ENCODE measurements around the gene CHAD. TPM values are rescaled to one million over a fixed set of nuclear protein-coding genes. Genes with fewer than 3 reads are reported as not detected.

The CHAD gene
- polyA plus RNA-seq, 1 of the 3 experiments (the other 2 are of a cell fraction) = not detected

DNA sequence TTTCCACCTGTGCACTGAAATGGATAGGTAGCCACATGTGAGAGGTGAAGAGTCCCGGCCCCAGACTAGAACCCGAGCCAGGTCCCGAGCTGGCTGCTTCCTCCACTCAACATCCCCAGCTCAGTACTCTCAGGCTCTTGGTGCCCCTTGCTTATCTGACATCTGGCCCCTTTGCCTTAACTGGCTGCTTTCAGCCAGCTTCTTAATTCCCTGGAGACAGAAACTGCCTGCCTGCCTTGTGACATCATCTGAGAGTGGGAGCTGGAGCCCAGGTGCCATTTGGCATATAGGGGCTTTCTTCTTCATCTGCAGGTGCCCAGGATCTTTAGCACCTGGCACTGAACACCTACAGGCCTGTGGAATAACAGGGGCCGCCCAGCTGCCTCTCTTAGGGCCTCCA lies 8.9 kb downstream of the CHAD start:
- peaks cover 0 to 2% of the 10 kb centered on the region in 2 experiments for H3K36me3 ChIP-seq (replicated peaks in 1 of 2; ENCODE audit: control insufficient read depth in 1 of 2, insufficient read depth in 2 of 2, low read length in 1 of 2)
- CTCF ChIA-PET = interaction anchor here (0.5 to 3.5 kb wide), 4 partner anchors 9 to 42 kb away, joined by 3 to 15 read pairs (median 6); partner anchors contain the start of gene RSAD1
- TF ChIP-seq POLR2AphosphoS5 (IDR thresholded peaks at IDR 0.05; ENCODE audit: low read depth, low read length) = no peak
- no peak for TF ChIP-seq EZH2phosphoT487 (IDR thresholded peaks at IDR 0.05; ENCODE audit: borderline replicate concordance, low read depth)
- TF ChIP-seq RXRA (IDR thresholded peaks at IDR 0.05; ENCODE audit: borderline replicate concordance, low read depth) = no peak
- no peak for TF ChIP-seq GABPA (IDR thresholded peaks at IDR 0.05; ENCODE audit: low read depth)
- TF ChIP-seq FOSL2 (IDR thresholded peaks at IDR 0.05; ENCODE audit: borderline replicate concordance, low read depth) = no peak
- TF ChIP-seq NRF1 (IDR thresholded peaks at IDR 0.05; ENCODE audit: low read depth, low read length) = no peak
- no peak for TF ChIP-seq MEF2A (IDR thresholded peaks at IDR 0.05; ENCODE audit: borderline replicate concordance, low read depth)
- TF ChIP-seq RFX5 (IDR thresholded peaks at IDR 0.05; ENCODE audit: low read length) = no peak
- TF ChIP-seq, protein P1, sequence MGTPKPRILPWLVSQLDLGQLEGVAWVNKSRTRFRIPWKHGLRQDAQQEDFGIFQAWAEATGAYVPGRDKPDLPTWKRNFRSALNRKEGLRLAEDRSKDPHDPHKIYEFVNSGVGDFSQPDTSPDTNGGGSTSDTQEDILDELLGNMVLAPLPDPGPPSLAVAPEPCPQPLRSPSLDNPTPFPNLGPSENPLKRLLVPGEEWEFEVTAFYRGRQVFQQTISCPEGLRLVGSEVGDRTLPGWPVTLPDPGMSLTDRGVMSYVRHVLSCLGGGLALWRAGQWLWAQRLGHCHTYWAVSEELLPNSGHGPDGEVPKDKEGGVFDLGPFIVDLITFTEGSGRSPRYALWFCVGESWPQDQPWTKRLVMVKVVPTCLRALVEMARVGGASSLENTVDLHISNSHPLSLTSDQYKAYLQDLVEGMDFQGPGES (IDR thresholded peaks at IDR 0.05; ENCODE audit: low read depth, low read length) = no peak
- TF ChIP-seq, protein P2, sequence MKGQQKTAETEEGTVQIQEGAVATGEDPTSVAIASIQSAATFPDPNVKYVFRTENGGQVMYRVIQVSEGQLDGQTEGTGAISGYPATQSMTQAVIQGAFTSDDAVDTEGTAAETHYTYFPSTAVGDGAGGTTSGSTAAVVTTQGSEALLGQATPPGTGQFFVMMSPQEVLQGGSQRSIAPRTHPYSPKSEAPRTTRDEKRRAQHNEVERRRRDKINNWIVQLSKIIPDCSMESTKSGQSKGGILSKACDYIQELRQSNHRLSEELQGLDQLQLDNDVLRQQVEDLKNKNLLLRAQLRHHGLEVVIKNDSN (IDR thresholded peaks at IDR 0.05; ENCODE audit: borderline replicate concordance, low read depth) = no peak
- TF ChIP-seq, protein P3, sequence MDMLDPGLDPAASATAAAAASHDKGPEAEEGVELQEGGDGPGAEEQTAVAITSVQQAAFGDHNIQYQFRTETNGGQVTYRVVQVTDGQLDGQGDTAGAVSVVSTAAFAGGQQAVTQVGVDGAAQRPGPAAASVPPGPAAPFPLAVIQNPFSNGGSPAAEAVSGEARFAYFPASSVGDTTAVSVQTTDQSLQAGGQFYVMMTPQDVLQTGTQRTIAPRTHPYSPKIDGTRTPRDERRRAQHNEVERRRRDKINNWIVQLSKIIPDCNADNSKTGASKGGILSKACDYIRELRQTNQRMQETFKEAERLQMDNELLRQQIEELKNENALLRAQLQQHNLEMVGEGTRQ (IDR thresholded peaks at IDR 0.05; ENCODE audit: borderline replicate concordance, low read depth, low read length) = no peak
- no peak for TF ChIP-seq SMC3 (IDR thresholded peaks at IDR 0.05; ENCODE audit: low read depth, low read length)
- TF ChIP-seq, protein P4, sequence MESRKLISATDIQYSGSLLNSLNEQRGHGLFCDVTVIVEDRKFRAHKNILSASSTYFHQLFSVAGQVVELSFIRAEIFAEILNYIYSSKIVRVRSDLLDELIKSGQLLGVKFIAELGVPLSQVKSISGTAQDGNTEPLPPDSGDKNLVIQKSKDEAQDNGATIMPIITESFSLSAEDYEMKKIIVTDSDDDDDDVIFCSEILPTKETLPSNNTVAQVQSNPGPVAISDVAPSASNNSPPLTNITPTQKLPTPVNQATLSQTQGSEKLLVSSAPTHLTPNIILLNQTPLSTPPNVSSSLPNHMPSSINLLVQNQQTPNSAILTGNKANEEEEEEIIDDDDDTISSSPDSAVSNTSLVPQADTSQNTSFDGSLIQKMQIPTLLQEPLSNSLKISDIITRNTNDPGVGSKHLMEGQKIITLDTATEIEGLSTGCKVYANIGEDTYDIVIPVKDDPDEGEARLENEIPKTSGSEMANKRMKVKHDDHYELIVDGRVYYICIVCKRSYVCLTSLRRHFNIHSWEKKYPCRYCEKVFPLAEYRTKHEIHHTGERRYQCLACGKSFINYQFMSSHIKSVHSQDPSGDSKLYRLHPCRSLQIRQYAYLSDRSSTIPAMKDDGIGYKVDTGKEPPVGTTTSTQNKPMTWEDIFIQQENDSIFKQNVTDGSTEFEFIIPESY (IDR thresholded peaks at IDR 0.05; ENCODE audit: borderline replicate concordance, low read depth) = no peak
- TF ChIP-seq MXI1 (IDR thresholded peaks at IDR 0.05; ENCODE audit: low read depth, low read length) = no peak
- no peaks in the 10 kb centered on the region for H3K9me3 ChIP-seq
- H3K4me1 ChIP-seq (ENCODE audit: control insufficient read depth in 1 of 2, insufficient read depth in 2 of 2, low read depth in 1 of 2, low read length in 1 of 2) = no peaks in the 10 kb centered on the region
- H3K79me2 ChIP-seq (ENCODE audit: insufficient read depth) = no peaks in the 10 kb centered on the region
- no peaks in the 10 kb centered on the region for H3K9me2 ChIP-seq
- POLR2A ChIA-PET = no interaction called here
- H3F3A ChIP-seq (replicated peaks; ENCODE audit: insufficient read depth) = no peaks in the 10 kb centered on the region
- no peak for DNase-seq
- H3K27ac ChIP-seq (ENCODE audit: low read depth in 2 of 2, low read length in 1 of 2) = no peak overlapping the region
- no peak overlapping the region for H3K9ac ChIP-seq
- no peaks in the 10 kb centered on the region for H4K20me1 ChIP-seq (ENCODE audit: insufficient read depth)
- H3K27me3 ChIP-seq (ENCODE audit: insufficient read depth) = no peaks in the 10 kb centered on the region
- H3K4me3 ChIP-seq (ENCODE audit: low read depth in 2 of 2, low read length in 1 of 2) = no peak overlapping the region
- H2AFZ ChIP-seq (ENCODE audit: low read depth) = no peak overlapping the region
- 89% methylated on average over 4 of the region's 4 CpGs for WGBS (ENCODE audit: low lambda C conversion rate)
- no peak overlapping the region for H3K4me2 ChIP-seq
